Activated naive CD4-positive, alpha-beta T cell treated with Interleukin-2 at 50 U/mL for 16 hours (primary cell): ENCODE data around the gene RWDD4.

ENCODE experiments used
- DNase-seq: peaks from one replicate; pipeline ENCODE4 v3.0.0-alpha.2; 2020

Gene RWDD4

GRCh38 chr4:183599284-183599683, 59.7 kb downstream of the RWDD4 start:
- no peak for DNase-seq

GRCh38 chr4:183596067-183596757, 62.8 kb downstream of the RWDD4 start:
- DNase-seq = no peak

- no peak for DNase-seq
Observed at GRCh38 chr4:183594823-183595222, 64.2 kb downstream of the RWDD4 start.

- DNase-seq = no peak
Observed at GRCh38 chr4:183591301-183591700, 67.7 kb downstream of the RWDD4 start.
